Amniotic stem cell (primary cell): ENCODE results near the gene MUC3A.
"Not testable (repeated sequence)": the region's sequence is repeated elsewhere in the genome, so short reads cannot be mapped to it uniquely, and the experiment has no call there.

Experiments
- DNase-seq: peaks from one replicate; lab custom pipeline; 2025; lab: John Stamatoyannopoulos, UW

Gene MUC3A, protein sequence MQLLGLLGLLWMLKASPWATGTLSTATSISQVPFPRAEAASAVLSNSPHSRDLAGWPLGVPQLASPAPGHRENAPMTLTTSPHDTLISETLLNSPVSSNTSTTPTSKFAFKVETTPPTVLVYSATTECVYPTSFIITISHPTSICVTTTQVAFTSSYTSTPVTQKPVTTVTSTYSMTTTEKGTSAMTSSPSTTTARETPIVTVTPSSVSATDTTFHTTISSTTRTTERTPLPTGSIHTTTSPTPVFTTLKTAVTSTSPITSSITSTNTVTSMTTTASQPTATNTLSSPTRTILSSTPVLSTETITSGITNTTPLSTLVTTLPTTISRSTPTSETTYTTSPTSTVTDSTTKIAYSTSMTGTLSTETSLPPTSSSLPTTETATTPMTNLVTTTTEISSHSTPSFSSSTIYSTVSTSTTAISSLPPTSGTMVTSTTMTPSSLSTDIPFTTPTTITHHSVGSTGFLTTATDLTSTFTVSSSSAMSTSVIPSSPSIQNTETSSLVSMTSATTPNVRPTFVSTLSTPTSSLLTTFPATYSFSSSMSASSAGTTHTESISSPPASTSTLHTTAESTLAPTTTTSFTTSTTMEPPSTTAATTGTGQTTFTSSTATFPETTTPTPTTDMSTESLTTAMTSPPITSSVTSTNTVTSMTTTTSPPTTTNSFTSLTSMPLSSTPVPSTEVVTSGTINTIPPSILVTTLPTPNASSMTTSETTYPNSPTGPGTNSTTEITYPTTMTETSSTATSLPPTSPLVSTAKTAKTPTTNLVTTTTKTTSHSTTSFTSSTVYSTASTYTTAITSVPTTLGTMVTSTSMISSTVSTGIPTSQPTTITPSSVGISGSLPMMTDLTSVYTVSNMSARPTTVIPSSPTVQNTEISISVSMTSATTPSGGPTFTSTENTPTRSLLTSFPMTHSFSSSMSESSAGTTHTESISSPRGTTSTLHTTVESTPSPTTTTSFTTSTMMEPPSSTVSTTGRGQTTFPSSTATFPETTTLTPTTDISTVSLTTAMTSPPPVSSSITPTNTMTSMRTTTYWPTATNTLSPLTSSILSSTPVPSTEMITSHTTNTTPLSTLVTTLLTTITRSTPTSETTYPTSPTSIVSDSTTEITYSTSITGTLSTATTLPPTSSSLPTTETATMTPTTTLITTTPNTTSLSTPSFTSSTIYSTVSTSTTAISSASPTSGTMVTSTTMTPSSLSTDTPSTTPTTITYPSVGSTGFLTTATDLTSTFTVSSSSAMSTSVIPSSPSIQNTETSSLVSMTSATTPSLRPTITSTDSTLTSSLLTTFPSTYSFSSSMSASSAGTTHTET (N-terminal part only)

DNA sequence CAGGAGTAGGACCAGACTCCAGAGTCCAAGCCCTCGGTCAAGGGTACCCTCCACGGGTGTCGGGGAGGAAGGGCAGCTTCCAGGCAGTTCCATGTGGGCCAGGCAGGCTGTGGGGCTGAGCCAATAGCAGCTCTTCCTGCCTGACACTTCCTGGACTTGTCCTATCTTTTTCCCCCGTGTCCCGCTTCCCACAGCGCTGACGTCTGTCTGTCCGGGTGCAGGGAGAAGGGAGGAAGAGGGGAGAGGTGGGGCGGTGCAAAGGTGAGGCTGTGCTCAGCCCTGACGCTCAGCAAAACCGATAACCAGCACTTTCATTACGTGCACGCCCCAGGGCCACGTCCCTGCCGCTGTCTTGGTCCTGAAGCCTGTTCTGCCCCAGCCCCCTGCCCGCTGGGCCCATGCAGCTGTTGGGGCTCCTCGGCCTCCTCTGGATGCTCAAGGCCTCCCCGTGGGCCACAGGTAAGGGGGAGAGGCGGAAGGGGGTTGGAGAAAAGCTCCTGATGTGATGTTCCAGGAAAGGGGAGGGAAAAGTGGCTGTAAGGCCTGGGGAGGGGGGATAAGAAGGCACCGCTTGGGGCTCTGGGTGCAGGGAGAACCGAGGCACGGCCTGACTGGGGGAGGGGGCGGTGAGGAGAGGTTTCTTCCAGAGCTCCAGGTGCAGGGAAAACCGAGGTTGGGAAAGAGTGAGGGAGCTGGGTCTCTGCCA lies at the start of gene MUC3A:
MUC3A (plus strand) TSS at position 308 of the 706 bp plus-strand sequence; CDS start at position 399, 91 bp downstream.
- no peak for DNase-seq

DNA sequence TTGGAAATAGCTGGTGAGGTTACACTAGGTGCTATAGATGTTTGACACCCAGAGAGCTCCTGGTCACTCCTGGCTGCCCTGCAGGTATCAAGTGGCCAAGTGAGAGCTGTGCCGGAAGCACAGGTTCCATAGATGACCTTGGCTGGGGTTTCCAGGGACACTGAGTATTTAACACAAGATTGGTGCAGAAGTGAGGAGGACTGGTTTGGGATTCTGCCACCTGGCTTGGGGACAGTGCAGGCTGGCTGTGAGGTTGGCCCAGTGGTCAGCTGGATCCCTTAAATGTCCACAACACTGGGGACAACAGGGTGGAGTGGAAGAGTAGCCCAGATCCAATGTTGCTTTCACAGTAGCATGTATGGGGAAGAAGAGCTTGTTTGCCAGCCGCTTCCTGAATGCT lies 48.4 kb upstream of the MUC3A start:
- no peak for DNase-seq

DNA sequence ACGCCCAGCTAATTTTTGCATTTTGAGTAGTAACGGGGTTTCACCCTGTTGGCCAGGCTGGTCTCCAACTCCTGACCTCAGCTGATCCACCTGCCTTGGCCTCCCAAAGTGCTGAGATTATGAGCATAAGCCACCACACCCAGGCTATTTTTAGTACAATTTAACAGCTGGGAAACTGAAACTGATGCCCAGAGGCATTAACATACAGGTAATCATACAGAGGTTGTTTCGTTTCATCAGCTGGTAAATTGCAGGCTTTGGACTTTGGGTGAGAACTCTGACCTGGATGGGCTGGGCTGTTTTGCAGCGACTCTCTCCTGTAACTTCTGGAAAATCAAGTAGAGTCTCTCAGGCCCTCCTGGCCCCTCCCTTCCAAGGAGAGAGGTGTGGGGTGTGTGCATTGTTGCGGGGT lies 47.4 kb upstream of the MUC3A start:
- DNase-seq = no peak

DNA sequence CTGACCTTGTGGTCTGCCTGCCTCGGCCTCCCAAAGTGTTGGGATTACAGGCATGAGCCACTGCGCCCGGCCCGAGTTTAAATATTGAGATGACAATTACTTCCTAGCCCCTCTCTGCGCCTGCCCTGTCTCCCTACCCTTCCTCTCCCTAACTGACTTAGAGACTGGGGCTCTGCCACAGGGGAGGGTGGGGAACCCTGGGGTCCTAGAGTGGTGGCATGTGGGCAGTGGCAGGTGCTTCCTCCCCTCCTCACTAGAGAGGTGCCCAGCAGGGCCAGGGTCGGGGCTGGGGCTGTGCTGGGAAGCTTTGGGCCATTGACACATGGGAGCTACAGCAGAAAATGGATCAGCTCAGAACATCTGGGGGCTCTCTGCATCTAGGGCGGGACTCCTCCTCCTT lies 46.7 kb upstream of the MUC3A start:
- DNase-seq = no peak

DNA sequence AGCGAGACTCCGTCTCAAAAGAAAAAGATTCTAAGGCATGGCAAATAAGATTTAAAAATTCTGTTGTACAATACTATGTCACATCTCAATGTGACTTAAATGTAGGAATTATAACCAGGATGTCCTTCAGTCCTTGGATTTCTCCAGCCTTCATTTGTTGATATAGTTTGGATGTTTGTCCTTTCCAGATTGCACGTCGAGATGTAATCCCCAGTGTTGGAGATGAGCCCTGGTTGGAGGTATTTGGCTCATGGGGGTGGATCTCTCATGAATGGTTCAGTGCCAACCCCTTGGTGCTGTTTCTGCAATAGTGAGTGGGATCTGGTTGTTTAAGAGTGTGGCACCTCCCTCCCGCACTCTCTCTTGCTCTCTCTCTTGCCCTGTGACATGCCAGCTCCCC lies 40.8 kb upstream of the MUC3A start:
- DNase-seq = no peak

DNA sequence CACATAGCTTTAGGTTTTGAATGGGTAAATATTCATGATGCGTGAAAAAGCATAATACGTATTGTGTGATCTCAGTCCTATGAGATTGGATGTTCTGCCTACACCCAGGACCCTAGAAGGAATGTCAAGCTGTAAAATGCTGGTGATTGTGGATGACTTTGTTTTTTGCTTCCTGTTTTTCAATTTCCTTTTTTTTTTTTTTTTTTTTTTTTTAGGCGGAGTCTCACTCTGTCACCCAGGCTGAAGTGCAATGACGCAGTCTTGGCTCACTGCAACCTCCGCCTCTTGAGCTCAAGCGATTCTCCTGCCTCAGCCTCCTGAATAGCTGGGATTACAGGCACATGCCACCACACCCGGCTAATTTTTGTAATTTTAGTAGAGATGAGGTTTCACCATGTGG lies 38.9 kb upstream of the MUC3A start:
- DNase-seq = not testable (repeated sequence)

DNA sequence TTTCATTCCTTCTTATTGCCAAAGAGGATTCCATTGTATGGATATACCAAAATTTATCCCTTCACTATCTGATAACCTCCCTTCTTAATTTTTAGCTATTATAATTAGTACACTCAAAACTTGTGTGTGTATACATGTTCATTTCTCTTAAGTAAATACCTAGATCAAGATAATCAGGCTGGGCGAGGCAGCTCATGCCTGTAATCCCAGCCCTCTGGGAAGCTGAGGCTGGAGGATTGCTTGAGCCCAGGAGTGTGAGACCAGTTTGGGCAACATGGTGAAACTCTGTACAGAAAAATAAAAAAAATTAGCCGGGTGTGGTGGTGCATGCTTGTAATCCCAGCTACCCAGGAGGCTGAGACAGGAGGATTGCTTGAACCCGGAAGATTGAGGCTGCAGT lies 37.9 kb upstream of the MUC3A start:
- no peak for DNase-seq

DNA sequence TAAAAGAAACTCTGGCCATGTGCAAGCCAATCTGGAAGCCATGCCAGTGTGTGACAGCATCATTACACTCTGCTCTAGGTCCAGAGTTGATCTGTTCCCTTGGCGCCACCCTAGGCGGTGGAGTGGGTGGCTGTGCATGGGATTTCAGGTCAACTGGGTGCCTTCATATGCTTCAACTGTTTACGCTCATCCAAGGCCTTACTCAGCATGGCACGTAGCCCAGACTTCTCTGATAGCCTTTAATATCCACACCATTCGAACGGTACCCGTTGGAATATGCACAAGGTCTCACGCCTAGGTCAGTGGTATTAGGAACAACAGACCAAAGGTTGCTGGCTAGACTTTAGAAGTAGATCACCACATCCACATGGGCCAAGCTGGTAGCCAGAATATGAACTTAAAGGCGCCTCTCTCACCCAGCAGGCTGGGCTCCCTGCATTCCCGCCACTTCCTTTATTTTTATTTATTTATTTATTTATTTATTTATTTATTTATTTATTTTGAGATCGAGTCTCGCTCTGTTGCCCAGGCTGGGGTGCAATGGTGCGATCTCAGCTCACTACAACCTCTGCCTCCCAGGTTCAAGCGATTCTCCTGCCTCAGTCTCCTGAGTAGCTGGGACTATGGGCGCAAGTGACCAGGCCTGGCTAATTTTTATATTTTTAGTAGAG lies 35.0 kb upstream of the MUC3A start:
- DNase-seq = no peak

DNA sequence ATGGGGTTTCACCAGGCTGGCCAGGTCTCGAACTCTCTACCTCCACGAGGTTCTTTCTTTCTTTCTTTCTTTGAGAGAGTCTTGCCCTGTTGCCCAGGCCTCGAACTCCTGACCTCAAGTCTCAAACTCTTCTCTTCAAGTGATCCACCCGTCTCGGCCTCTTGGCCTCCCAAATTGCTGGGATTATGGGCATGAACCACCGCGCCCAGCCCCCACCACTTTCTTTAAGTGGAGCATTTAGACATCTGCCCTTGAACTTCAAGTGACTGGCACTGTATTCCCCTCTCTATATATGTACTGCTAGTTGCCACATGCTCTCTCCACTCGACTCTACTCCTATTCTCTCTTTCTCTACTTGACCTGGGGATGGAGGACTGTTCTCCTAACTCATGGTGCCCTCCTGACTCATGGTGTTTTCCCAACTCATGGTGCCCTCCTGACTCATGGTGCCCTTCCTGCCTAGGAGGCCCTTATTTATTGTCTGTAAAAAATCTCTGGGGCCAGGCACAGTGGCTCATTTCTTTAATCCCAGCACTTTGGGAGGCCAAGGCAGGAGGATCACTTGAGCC lies 34.4 kb upstream of the MUC3A start:
- DNase-seq = no peak

DNA sequence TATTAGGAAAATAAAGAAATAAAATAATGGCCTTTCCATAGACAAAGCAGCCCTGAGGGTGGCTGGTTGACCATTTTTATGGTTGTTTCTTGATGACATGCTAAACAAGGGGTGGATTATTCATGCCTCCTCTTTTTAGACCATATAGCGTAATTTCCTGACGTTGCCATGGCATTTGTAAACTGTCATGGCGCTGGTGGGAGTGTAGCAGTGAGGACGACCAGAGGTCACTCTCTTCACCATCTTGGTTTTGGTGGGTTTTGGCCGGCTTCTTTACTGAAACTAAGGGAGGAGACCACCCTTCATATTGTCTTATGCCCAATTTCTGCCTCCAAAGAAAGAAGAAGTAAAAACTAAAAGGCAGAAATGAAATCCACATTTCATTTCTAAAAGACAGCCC lies 30.0 kb upstream of the MUC3A start:
- DNase-seq = not testable (repeated sequence)

DNA sequence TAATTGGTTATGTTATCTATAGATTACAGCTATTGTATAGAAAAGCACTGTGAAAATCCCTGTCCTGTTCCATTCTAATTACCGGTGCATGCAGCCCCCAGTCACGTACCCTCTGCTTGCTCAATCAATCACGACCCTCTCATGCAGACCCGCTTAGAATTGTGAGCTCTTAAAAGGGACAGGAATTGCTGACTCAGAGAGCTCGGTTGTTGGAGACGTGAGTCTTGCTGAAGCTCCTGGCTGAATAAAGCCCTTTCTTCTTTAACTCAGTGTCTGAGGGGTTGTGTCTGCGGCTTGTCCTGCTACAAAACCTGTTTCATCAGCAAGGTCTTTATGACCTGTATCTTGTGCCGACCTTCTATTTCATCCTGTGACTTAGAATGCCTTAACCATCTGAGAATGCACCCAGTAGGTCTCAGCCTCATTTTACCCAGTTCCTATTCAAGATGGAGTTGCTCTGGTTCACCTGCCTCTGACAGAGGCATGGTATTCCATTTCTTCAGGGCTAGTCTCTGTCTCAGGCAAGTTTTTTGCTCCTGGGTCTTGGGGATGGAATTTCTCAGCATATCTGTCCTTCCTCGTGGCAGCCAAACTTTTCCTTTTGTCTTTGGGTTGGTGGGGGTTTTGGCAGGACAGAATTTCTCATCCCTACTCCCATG lies 29.4 kb upstream of the MUC3A start:
- not testable (repeated sequence) for DNase-seq

DNA sequence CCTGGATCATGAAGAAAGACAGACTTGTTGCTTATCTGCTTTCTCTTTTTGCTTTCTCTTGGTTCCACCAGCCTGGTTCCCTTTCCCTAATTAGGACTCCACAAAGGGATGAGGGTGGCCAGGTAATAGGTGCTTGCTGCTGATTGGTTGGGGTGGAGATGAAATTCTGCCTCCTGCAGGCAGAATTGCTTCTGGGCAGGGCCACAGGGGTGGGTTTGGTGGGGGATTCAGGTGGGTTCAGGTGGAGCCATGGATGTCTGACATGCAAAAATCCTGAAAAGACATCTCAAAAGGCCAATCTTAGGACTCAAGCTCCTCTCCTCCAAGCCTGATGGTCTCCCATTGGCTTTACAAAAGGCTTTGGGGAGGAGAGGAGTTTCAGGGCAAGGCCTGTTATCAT lies 28.3 kb upstream of the MUC3A start:
- DNase-seq = no peak

DNA sequence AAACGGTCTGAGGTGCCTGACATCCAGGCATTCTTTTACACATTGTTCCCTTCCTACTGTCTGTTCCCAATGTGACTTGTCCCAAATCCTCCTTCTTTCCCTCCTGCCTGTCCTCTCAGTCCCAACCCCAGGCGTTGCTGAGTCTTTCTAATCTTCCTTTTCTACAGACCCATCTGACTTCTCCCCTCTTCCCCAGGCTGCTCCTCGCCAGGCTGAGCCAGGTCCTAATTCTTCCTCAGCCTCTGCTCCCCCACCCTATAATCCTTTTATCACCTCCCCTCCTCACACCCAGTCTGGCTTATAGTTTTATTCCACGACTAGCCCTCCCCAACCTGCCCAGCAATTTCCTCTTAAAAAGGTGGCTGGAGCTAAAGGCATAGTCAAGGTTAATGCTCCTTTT lies 25.7 kb upstream of the MUC3A start:
- not testable (repeated sequence) for DNase-seq

DNA sequence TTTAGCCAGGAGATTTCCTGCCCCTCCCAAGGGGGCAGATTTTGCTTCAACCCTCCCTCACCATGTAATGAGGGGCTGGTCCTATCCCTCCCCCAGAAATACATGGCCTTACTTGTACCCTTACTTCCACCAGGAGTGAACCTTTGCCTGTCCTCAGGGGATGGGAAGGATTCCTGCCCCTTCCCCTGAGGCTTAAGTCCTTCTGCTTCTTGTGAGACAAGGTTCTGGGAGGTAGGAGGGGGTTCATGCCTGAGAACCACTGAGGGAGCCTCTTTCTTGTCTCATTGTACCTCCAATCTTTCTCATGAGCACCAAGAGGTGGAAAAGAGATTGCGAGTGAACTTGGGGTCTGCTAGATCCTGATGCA lies 19.5 kb upstream of the MUC3A start:
- no peak for DNase-seq

DNA sequence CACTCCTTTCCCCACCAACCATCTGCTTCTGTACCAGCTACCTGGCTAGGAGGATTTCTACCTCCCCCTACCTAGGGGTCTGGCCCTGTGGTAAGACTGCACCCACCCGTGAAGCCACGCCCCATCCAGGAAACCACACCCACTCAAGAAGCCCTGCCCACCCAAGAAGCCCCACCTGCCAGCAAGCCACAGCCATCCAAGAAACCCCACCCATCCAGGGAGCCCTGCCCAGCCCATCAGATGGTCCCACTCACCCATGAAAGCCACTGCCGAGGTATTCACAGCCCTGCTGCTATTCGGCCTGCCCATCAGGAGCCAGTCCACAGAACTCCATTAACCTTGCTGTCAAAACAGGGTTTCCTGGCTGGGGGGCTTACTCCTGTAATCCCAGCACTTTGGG lies 15.6 kb upstream of the MUC3A start:
- no peak for DNase-seq

DNA sequence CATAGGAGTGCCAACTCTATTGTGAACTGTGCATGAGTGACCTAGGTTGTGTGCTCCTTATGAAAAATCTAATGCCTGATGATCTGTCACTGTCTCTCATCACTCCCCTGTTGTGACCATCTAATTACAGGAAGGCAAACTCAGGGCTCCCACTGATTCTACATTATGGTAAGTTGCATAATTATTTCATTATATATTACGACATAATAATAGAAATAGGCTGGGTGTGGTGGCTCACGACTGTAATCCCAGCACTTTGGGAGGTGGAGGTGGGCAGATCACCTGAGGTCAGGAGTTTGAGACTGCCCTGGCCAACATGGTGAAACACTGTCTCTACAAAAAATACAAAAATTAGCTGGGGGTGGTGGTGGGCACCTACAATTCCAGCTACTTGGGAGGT lies 14.0 kb upstream of the MUC3A start:
- DNase-seq = not testable (repeated sequence)

DNA sequence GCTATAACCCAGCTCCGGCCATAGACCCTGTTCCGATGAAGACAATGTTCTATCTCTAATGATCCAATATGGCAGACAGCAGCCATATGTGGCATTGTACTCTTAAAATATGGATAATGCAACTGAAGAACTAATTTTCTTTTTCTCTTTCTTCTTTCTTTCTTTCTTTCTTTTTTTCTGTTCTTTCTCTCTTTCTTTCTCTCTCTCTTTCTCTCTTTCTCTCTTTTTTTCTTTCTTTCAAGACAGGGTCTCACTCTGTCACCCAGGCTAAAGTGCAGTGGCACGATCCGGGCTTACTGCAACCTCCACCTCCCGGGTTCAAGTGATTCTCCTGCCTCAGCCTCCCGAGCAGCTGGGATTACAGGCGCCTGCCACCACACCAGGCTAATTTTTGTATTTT lies 13.2 kb upstream of the MUC3A start:
- not testable (repeated sequence) for DNase-seq

DNA sequence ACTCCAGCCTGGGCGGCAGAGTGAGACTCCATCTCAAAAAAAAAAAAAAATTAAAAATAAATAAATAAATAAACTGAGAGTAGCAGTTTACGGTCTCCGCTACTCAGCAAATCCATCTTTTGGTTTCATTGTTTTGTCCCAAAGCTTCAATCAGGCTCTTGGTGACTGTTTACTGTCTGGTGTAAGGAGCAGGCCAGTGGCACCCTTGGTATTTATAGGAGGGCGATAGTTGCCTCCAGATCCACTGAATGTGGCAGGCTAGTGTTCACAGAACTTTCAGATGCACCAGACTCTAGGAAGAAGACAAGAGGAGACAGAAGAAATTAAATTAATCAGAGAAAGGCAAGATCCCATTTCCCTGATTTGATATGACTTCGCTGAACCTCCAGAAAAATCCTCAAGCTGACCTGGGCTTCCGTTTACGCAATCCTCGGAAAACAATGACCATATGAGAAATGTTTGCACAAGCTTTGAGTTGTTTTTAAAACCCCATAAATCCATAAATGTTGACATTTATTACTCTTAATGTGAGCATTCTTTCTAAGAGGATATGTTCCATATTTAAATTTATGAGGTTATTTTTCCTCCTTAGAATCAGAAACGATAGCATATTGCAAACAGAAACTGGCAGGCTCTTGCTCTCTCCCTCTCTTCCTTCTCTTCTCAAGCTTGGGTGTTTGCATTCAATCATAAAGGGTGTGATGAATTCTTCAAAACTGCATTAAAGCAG lies 7.1 kb upstream of the MUC3A start:
- DNase-seq = no peak

DNA sequence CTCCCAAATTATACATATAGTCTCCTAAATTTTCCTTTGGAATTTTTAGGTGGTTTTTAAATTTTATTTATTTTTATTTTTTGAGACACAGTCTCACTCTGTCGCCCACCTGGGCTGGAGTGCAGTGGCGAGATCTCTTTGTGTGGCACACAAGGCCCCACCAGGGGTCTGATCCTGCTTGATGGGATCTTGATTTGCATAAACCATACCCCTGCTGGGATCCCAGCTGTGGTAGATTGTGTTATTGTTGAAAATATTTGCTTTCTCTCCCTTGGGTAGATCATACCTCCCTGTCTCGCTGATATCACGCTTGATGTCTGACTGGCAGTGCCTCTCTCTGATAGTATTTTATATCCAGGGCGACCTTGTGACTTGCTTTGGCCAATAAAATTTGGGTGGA lies 5.6 kb upstream of the MUC3A start:
- DNase-seq = no peak

DNA sequence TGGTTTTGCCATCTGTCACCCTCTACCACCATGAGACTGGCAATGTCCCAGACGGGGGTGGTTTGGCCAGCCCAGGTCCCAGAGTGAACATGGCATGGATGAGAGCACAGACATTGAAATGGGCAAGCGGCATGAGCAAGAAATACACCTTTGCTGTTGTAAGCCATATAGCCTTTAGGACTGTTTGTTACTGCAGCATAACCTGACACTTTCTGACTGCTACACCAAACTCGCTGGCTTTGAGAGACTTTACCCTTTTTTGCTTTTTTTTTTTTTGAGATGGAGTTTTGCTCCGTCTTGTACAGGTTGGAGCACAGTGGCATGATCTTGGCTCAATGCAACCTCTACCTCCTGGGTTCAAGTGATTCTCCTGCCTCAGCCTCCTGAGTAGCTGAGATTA lies 5.2 kb upstream of the MUC3A start:
- no peak for DNase-seq
